ENCODE measurements around the gene PPP1R7.

PPP1R7 gene

DNA sequence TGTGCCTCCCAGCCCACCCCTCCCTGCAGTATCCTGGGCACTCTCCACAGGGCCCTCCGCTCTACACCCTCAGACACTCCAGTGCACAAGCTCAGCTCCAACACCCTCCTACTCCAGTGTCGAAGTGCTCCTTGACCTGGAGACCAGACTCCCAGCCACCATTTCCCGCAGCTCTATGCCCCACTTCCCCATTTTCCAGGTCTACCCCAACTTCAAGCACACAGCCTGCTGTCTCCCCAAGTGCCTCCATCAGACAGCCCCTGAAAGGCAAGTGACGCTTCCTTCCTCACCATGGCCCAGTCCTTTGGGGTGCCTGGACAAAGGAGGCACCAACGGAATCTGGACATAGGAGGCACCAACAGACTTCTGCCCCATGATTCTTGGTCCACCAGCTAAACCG, 8.2 kb upstream of the PPP1R7 start:
- no peak for DNase-seq

DNA sequence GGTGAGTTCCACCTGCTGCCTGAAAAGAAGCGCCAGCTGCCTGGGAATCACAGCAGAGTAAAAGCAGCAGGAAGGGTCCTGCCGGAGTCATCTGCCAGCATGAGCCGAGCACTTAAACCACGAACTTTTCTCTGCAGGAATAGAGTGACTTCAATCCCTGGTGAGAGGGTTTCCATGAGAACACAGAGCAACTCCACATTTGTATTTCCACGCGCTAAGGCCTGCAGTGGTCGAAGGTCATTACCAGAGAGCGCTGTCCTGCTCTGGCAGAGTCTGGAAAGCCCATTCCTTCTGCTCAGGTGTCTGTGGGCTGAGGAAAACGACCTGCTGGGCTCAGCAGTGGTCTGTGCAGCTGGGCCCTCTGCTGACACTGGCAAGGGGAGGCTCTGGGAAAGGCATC, 7.7 kb upstream of the PPP1R7 start:
- DNase-seq, result no peak

DNA sequence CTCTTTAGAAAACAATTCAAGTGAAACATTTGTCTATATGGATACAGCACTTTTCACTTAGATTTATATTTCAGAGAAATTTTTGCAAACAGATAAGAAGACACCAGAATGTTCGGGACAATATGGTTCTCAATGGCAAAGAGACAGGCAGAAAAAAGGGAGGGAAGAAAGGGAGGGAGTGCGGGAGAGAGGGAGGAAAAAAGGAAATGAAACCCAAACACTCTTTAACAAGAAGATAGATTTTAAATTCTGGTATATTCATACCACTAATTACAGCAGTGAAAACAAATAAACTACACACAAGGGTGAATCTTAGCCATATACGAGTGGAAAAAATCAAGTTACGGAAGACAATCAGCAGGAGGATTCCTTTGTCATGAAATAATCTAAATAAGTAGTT, 4.0 kb upstream of the PPP1R7 start:
- DNase-seq, result no peak

DNA sequence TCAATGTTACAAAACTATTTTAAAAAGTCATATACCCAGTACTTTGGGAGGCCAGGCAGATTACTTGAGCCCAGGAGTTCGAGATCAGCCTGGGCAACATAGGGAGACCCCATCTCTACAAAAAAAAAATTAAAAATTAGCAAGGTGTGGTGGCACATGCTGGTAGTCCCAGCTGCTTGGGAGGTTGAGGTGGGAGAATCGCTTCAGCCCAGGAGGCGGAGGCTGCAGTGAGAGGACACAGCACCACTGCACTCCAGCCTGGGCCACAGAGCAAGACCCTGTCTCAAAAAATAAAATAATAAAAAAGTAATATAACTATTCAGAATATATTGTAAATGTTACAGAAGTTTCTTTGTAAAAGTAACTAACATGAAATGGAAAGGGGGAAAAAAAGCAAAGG, 2.9 kb upstream of the PPP1R7 start:
- DNase-seq, result no peak

DNA sequence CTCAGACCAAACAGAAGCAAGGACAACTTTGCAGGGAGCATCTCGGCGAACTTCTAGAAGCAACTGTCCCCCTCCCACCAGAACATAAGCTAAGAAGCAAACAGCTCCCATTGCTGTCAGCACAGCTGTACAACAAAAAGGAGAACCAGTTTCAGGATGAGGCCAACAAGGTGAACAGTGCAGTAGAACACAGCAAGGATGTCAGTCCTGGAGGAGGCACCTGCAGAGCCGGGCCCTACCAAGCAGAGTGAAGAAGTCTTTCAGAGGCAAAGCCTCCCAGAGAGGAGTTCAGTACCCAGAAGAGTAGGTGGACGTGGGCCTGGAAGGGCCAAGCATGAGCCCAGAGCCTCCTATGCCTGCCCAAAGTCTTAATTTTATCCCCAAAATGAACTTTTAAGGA, 2.0 kb upstream of the PPP1R7 start:
- peak; percentile 8 for DNase-seq

DNA sequence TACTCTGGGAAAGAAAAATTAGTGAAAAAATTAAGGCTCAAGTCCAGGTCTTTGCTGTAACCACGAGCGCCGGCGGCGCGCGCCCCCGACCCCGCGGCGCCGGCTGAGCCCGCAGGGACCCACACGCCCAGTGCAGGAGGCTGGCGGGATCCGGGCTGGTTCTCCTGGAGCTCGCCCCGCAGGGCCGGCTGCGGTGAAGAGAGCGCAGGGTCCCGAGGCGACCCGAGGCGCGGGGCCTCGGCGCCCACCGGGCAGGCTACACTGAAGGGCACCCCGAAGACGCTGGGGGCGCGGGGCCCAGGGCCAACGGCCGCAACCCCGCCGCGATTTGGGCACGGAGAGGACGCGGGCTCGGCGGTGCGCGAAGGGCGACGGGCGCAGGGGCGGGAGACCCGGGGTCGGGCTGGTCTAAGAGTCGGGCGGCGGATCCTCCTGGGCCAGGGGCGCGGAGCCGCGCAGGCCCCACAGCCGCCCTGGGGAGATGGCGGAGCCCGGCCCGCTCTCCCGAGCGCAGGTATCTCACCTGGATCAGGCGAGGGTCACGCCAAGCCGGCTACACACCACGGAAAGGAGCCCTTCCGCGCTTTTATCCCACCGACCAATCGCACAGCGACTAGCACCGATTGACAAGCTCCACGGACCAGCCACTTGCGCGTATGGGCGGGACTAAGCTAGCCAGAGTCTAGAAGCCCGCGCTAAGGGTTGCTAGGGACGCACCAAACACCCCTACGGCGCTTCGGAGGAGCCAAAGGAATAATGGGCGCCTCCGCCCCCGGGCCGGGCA, 1.2 kb upstream of the PPP1R7 start, which contains the start of gene PASK:
Gene PASK (minus strand): TSS at position 582 of the 784 bp plus-strand sequence. CDS start 6,440 bp downstream, outside the sequence.
- DNase-seq, result peak; percentile 99

DNA sequence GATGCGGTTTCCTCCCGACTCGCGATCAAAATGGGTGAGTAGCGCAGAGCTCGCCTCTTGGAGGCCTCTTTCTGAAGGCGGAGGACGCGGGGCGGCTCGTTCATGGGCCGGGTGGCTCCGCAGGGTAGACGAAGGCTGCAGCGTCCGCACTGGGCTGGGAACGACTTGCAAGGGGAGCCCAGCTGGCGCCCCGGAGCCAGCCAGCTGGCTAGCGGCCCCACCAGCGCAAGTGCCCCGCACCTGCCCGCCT, 667 bp upstream of the PPP1R7 start:
- no peak for DNase-seq

DNA sequence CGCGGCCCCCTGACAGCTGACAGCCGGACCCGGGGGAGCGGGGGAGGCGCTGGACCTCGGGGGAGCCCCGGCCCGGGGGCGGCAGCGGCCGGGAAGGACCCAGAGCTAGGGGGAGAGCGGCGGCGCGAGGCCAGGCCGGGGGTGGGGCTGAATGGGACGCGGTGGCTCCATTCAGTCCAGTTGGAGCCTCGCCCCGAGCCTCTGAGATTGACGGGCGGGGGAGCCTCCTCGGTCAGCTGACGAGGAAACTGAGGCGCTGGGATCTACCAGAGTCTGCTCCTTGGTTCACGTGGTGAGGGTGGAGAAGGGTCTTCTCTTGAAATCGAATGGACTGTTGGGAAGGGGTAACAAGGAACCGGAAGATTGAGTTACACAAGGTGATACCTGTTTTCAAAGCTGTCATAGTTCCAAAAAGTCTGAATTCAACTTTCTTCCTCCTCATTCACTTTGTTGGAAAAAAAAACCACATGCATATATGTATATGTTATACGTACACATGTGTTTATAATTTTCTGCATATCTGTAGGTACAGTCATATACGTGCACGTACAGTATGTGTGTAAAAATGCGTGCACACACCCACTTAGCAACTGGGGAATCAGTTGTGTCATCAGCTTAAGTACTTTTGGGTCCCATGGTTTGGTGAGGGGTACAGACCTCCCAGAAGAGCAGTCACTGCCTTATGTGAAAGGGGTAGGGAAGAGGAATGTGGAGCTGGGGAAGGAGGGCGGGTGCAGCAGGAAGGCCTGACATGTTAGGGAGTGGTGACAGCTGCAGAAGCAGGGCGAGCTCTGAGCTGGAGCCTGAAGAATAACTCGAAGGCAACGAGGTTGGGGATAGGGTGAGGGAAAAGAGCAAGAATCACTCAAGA, 628 bp downstream of the PPP1R7 start:
- peak; percentile 28 for DNase-seq

DNA sequence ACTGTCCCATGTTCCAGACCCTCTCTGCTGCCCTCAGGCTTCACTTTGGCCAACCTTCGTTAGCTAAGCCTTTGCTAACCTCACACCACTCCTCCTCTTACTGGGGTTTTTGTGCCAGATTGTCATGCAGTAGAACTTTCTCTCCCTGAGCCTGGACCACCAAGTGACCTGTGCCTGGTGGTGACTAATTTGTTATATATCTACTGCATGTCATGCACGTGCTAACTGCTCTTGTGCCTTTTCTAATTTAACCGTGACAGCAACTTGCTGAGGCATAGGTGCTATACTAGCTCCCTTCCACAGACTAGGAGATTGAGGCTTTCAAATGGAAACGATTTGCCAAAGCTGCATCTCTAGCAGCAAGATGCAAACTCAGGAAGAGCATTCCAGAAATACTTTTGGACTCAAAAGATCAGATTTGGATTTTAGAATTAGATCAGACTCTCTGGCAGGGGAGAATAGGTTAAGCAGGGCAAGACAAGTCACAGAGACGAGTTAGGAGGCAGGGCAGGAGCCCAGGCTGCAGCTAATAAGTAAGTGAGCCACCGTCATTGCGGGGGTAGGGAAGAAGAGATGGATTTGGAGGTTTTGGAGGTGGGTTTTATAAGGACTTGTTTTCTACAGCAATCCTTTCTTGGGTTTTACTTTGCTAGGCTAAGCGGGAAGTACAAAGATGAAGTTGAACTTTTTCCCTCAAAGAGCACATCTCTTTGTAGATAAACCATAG, 1.8 kb downstream of the PPP1R7 start:
- no peak for DNase-seq

DNA sequence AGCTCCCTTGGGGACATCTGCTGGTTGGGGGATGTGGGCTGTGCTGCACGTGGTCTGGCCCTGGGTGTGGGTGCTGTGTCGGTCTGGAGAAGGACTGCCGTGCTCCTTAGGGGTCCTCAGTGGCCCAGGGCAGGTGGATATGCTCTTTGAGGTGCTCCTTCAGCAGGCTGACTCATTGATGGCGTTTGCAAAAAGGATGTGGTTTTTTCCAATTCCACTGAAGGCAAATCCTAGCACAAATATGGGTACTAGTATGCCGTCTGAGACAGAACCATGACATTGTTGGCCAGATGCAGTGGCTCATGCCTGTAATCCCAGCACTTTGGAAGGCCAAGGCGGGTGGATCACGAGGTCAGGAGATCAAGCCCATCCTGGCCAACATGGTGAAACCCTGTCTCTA, 3.3 kb downstream of the PPP1R7 start:
- DNase-seq, result no peak

DNA sequence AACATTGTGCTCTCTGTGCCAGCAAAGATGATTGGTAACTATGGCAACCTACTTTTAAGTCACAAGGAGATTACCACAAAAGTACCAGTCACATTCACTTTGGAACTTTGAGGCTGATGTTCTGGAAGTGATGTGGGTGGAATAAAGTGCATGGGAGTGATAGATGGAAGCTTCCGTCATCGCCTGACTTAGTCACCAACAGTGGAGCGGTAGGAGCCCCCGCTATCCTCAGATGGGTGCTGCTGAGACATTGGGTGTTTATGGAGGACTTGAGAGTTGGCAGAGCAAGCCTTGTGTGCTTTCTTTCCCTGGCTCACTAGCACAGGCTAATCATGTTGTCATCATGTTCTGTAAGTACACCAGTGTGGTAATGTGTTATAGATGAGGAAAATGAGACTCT, 4.6 kb downstream of the PPP1R7 start:
- no peak for DNase-seq

DNA sequence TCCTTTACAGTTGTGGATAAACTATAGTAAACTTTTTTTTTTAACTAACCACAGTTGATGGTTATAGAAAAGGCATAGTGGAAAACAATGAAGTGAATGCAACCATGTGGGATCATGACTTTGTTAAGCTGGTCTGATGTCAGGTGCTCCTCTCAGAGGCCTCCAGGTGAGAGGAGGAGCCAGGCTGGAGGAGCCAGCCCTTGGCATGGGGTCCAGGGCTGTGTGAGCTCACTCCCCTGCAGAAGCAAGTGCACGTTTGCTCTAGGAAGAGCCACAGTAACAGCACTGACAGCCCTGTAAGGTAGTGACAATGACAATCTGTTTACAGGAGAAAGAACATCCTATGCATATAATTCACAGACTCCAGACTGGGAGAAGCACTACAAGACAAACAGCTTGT, 5.7 kb downstream of the PPP1R7 start:
- DNase-seq, result no peak

DNA sequence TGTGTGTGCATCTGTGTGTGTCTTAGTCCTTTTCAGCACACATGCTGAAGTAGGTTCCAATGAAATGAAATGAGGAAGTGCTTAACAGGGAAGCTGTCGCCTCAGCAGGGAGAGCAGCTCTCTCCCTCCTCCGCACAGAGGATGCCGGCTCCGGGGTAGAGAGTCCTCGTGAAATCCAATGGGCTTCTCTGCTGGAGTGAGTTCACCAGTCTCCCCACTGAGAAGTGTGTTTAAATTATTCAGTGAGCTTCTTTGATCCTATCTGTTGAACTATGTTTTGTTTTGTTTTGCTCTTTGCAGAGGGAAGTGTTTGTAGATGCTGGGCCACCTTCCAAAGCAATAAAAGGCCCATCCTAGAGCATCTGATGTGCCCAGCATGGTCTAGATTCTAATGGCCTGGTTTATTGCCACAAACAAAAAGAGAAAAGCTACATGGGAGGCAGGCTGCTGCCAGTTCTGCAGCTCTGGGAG, 6.7 kb downstream of the PPP1R7 start:
- peak; percentile 39 for DNase-seq

DNA sequence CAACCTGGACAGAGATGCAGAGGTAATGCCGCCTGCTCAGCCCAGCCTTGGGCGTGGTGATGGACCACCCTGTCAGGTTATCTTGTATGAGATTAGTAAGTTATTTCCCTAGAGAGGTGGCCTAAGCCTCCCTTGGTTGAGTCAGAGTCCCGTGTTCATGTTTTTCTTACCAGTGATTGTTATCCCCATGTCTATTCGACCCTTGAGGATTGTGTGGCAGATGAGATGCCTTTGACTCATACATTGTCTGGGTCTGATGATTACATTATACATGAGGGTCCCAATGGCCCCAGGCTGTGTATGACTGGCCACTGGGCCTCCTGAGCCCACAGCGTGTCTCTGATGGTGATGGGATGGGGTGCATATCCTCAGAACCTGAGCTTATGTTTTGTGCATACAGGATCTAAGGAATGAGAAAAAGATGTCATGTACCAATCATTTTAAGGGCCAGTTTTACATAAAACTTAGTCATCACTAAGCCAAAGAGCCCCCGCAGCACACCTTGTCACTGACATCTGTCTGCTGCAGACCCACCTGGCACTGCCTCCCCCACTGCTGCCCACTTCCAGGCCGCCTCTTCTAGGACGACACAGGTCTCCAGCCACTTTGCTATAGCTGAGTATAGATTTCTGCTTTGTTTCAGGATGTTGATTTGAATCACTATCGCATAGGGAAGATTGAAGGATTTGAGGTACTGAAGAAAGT, 7.7 kb downstream of the PPP1R7 start:
- DNase-seq, result no peak

DNA sequence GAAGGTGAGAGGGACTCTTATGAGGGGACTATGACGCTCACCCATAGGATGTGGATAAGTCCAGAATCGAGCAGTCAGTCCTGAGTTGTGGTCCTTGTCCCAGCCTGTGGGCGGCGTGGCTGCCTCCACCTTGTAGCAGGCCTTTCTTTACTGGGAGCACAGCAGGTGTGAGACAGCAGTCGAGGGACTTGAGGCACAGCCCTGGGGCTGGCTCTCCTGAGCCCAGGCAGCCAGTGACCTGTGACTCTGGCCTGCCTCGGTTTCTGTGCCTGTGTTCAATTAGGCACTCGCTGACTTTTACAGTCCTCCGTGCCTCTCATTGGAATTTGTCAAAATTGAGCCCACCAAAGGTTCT, 8.3 kb downstream of the PPP1R7 start:
- DNase-seq, result no peak

DNA sequence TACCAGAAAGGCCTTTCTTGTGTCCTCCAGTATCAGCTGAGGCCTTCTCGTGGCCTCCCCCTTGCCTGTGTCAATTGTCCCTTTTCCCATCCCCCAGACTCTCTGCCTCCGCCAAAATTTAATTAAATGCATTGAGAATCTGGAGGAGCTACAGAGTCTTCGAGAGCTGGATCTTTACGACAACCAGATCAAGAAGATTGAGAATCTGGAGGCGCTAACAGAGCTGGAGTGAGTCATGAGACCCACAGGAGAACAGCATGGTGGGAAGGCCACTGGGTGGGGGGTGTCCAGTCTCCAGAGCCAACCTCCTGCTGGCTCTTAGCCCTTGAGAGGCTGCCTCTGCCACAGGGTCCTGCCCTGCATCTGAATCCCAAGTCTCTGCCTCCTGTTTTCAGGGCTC, 8.8 kb downstream of the PPP1R7 start:
- DNase-seq, result no peak

DNA sequence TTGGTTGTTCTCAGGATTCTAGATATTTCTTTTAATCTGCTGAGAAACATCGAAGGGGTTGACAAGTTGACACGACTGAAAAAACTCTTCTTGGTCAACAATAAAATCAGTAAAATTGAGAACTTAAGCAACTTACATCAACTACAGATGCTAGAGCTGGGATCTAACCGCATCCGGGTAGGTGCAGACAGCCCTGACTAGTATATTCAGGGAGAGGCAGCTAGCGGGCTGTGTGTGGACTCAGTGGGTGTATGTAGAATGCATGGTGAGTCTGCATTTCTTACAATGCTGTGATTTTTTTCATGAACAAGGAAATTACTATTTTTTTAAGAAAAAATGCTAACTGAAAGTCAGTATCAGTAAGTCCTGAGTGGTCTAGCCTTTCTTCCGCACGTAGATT, 10.1 kb downstream of the PPP1R7 start:
- DNase-seq, result no peak

DNA sequence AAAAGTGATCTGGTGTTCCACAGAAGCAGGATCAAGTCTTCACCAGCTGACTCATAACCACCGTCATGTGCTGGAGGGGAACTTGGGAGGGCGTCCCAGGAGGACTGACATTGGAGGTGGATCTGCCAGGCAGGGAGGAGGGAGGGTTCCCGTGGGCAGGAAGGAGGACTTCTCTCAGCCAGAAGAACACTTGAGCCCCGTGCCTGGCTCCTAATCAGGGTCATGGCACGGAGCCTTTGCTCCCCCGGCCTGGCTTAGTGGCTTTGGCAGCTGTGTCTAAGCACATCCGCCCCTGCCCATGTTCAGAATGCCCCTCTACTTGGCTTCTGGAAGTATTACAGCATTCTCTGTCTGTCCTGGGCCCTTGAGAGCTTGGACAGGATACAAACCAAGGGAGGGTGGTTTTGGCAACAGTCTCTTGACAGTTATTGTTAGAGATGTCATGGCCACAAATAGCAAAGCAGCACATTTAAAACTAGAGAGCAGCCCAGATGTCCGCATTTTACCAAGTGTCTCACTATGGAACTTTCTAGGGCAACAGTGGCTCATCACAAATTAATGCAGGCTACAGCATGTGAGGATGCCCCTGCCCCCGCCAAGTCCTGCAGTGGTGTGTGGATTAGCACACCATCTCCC, 11.5 kb downstream of the PPP1R7 start:
- no peak for DNase-seq

DNA sequence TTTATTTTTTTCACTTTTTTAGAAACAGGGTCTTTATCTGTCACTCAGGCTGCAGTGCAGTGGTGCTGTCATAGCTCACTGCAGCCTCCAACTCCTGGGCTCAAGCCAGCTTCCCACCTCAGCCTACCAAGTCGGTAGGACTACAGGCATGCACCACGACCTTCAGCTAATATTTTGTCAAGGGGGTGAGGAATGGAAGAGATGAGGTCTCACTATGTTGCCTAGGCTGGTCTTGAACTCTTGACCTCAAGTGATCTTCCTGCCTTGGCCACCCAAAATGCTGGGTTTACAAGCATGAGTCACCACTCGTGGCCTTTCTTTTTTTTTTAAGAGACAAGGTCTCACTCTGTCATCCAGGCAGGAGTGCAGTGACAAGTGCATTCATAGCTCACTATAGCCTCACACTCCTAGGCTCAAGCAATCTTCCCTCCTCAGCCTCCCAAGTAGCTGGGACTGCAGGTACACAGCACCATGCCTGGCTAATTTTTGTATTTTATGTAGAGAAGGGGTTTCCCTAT, 13.4 kb downstream of the PPP1R7 start:
- no peak for DNase-seq

DNA sequence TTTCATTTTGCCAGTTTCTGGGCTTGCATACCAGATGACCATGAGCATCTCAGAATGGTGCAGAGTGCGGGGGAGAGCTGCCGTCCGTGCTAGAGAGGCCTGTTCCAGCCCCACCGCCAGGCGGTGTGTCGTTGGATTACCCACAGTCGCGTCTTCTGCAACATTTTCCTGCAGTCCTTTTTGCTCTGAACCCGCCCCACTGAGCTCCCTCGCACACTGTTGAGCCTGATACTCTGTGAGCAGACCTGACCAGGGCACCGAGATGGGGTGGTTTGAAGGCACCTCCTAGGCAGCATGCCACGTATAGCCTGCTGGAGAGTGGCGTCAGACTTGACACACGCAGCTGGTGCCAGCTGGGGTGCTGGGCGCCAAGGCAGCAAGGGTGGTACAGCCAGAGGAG, 18.1 kb downstream of the PPP1R7 start:
- DNase-seq, result no peak

DNA sequence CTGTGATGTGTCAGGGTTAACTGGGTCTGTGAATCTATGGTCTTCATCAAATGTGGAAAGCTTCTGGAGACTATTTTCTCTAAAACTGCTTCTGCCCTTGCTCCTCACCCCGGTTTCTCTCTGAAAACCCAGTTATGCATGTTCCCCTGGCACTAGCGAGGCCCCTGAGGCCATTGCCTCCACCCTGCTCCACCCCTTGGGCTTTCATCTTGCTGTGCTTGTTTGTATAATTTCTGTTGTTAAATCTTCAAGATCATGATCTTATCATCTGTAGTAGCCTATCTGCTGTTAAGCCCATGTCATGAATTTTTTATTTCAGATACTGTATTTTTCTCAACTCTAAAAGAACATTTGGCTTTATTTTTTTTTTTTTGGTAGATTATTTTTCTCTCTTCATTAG, 23.3 kb downstream of the PPP1R7 start:
- no peak for DNase-seq

Measured in hematopoietic multipotent progenitor cell treated with erythropoietin and hydrocortisone succinate and interleukin-3 and kit ligand, for 6 days (in vitro differentiated cells).